HG03460 (cell line): Measurements from ENCODE around the gene RNPEP.
"Not testable (repeated sequence)": the region's sequence is repeated elsewhere in the genome, so short reads cannot be mapped to it uniquely, and the experiment has no call there.

Experiments used
- ATAC-seq: cut with Tn5 transposase; IDR thresholded peaks from one replicate; pipeline ENCODE4 v1.9.1; 2021; ENCODE audit not compliant: unreplicated experiment

The RNPEP gene

DNA sequence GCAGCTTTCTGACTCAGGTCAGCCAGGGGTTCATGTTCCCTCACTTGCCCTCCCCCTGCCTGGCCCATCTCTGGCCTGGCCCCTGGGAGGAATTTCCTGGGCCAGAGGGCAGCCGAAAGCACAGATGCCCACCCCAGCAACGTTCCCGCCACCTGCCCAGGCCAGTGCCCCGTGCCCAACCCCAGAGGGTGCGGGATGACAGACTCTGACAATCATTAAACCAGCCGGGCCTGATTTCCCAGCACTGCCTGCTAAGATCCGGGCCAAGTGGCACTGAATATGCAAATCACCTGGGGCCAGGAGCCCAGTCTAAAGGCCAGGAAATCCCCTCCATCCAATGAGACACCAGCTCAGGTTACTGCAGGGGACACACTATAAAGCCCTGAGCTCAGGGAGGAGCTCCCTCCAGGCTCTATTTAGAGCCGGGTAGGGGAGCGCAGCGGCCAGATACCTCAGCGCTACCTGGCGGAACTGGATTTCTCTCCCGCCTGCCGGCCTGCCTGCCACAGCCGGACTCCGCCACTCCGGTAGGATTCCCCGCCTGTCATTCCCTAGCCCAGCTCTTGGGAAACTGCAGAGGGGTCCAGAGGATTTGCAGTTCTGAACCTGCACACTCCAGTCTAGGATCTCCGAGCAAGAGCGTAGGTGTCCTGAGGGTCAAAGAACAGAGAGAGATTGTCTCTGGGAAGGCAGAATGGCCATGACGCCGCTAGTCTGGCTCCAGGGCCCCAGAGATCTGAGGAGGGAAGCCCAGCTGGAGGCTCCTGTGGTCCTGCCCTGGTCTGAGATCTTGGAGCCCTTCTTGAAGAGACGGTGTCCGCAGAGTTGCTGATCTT is 27.9 kb downstream of the RNPEP start, which contains the start of gene ELF3:
Gene ELF3 (plus strand): TSS at position 408 of the 836 bp plus-strand sequence. CDS start 550 bp downstream, outside the sequence.
- peak; percentile 85 for ATAC-seq

DNA sequence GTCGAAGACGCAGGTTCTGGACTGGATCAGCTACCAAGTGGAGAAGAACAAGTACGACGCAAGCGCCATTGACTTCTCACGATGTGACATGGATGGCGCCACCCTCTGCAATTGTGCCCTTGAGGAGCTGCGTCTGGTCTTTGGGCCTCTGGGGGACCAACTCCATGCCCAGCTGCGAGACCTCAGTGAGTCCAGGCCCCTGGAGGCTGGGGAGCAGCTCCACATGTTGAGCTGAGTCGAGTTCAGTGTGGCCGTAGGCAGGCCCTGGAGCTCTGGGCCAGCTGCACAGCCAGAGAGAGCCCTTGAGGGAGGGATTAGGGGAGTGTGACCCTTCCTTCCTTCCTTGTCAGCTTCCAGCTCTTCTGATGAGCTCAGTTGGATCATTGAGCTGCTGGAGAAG is 29.5 kb downstream of the RNPEP start:
- ATAC-seq: no peak

DNA sequence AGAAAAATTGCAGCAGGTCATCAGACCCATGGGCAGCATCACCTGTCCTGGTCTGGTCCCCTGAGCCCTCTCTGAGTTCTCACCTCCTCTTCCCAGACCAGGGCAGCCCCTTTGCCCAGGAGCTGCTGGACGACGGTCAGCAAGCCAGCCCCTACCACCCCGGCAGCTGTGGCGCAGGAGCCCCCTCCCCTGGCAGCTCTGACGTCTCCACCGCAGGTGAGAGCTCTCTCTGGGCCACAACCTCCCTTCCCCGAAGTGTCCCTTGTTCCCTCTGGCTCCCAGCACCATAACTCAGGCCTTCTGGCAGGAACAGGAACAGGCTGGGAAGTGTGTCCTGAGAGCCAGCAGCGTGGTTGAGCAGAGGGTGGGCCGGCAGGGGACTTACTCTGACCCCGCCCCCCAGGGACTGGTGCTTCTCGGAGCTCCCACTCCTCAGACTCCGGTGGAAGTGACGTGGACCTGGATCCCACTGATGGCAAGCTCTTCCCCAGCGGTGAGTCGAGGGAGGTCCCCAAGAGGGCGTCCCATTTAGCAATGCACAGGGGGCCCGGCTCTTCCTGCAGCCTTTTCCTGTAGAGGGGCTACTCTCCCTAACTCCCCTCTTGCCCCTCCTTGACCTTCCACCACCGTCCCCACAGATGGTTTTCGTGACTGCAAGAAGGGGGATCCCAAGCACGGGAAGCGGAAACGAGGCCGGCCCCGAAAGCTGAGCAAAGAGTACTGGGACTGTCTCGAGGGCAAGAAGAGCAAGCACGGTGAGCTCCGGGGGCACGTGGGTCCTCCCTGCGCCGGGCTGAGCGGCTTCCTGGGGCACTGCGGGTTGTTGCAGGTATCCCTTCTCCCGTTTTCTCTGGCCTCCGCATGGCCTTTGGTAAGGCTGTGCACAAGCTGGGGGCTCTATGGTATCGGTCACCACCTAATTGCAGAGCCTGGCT is 30.4 kb downstream of the RNPEP start:
- no peak for ATAC-seq

DNA sequence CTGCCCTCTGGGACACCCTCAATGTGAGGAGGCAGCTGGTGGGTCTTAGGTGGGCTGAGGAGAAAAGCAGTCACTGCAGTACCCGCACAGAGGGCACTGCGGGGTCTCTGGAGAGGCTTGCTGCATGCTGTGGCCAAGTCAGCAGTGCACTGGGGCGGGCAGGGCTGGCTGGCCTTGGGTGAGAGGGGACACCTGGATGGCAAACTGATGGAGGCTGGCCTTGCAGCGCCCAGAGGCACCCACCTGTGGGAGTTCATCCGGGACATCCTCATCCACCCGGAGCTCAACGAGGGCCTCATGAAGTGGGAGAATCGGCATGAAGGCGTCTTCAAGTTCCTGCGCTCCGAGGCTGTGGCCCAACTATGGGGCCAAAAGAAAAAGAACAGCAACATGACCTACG is 31.2 kb downstream of the RNPEP start:
- no peak for ATAC-seq

DNA sequence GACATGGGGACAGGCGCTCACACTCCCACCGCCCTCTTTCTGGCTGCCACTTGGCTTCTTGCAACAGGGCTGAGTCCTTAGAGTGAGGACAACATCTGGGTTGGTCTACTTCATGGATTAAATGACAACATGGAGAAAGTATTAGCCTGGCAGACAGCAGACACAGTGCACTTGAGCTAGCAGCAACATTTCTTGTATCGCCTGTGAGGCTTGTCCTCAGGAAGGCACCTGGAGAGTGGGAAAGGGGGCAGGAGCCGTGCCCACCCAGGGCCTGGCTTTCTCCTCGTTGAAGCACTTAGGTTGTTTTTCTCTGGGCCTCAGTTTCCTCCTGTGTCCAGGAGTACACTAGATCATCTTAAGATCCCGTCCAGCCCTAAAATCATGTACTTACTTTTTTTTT is 31.6 kb downstream of the RNPEP start:
- ATAC-seq: no peak

DNA sequence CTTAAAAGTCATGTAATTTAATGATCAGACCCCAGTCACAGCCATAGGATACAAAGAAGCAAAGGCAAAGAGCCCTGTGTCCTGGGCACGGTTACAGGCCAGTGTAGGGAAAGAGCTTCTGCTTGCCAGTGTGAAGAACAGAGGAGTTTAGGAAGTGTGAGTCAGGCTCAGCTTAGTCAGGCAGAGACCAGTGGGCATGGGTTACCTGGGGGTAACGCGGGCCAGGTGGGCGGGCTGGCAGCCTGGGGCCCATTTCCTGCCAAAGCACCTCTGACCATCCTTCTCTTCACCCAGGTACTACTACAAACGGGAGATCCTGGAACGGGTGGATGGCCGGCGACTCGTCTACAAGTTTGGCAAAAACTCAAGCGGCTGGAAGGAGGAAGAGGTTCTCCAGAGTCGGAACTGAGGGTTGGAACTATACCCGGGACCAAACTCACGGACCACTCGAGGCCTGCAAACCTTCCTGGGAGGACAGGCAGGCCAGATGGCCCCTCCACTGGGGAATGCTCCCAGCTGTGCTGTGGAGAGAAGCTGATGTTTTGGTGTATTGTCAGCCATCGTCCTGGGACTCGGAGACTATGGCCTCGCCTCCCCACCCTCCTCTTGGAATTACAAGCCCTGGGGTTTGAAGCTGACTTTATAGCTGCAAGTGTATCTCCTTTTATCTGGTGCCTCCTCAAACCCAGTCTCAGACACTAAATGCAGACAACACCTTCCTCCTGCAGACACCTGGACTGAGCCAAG is 32.6 kb downstream of the RNPEP start:
- no peak for ATAC-seq

DNA sequence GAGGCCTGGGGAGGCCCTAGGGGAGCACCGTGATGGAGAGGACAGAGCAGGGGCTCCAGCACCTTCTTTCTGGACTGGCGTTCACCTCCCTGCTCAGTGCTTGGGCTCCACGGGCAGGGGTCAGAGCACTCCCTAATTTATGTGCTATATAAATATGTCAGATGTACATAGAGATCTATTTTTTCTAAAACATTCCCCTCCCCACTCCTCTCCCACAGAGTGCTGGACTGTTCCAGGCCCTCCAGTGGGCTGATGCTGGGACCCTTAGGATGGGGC is 33.2 kb downstream of the RNPEP start:
- no peak for ATAC-seq

DNA sequence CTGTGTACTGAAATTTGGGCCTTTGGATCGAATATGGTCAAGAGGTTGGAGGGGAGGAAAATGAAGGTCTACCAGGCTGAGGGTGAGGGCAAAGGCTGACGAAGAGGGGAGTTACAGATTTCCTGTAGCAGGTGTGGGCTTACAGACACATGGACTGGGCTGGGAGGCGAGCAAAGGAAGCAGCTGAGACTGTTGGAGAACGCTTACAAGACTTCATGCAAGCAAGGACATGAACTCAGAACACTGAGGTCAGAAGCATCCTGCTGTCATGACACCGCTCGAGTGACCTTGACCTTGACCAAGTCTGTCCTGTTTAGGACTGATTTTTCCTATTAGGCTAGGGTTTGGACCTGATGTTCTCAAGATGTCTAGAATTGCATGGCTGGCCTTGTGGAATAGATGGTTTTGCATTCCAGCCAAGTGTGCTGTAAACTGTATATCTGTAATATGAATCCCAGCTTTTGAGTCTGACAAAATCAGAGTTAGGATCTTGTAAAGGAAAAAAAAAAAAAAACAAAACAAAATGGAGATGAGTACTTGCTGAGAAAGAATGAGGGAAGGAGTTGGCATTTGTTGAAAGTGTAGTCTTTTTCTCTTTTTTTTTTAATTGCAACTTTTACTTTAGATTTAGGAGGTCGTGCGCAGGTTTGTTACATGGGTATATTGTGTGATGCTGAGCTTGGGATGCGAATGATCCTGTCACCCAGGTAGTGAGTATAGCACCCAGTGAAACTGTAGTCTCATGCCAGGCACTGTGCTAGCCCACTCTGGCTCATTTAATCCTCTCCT is 33.8 kb downstream of the RNPEP start:
- no peak for ATAC-seq

DNA sequence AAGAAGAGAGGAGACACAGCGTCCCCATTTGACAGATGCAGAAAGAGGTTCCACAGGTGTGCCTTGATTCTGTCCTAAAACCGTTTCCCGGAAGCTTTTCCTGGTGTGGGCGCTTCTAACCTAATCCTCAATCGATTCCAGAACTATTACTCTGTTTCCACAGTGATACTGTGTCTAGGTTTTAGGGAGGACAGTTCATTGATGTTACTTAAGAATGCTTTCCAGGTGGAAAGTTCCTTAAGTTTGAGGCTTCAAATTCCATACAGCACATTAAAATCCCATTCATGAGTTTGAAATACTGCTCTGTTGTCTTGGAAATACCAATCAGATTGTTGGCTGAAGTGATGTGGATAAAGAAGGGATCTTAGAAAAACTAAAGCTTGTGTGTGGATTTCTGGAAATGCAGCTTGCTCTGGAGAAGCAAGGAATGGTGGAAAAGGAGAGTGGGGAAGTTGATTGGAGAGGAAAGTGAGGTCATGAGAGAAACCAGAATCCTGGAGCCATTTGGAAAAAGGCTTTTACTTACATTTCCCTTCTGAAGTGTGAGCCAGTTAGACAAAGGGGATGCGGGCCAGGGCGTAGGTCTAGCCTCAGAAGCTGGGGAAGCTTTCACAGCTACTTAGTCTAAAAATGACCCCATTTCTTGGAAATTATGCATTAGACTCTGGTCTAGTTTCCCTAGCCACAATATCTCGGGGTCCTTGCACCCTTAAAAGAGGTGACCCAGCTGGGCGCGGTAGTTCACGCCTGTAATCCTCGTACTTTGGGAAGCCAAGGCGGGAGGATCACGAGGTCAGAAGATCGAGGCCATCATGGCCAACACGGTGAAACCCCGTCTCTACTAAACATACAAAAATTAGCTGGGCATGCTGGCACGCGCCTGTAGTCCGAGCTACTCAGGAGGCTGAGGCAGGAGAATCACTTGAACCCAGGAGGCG is 34.6 kb downstream of the RNPEP start:
- no peak for ATAC-seq

DNA sequence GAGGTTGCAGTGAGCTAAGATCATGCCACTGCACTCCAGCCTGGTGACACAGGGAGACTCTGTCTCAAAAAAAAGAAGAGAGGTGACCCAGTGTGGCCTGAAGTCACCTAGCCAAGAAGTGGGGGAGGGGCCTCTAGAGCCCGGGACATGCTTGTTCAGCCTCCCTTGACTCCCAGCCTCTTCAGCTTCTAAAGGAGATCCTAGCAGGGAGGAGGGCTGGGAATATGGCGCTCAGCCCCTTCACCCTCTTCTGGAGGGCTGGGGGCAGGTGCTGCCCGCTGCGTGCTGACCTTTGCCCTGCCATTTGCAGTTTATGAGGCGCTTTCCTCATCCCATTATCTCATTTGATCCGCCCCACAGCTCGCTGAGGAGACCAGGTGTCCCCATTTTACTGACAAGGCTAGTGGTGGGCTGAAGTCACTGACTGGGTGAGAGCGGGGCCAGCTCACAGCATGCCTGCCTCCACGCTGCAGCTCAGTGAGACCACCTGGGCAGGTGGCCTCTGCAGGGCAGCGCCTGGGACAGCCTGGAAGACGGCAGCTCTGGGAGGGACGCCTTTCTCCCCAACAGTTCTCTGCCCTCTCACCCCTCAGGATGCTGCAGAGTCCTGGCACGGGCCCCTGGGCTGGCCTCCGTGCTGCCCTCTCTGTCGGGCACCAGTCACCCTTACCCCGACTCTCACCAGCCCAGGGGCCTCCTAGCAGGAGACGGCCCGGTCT is 35.5 kb downstream of the RNPEP start:
- ATAC-seq: no peak

DNA sequence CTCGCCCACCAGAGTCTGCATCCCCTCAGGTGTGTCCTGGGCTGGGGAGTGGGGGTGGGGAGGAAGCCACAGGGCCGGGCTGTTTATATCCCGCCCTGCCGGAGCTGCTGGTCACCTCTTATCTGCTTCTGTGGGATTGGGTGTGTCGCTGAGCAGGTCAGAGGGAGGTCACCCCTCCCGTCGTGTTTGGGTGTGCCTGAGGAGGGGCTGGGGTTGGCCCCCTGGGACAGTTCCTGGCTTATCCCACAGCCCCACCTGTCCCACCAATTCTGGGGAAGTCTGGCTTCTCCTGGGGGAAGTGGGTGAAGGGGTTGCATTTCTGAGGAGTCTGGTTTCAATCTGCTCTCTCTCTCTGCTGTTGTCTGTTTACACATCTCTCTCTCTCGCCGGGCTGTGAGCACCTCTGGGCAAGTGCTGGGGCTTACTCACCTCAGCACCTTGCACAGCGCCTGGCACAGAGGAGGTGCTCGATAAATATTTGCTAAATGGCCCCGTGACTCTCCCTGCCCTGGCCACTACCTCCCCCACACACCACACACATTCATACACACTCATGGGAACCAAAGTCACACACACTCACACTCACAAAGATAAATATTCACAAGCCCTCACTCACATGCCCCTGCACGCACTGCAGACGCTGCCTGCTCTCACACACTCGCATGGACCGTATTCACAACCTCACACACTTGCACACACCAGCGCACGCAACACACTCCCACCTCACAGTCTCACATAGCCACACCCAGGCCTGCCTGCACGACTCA is 36.2 kb downstream of the RNPEP start:
- no peak for ATAC-seq

DNA sequence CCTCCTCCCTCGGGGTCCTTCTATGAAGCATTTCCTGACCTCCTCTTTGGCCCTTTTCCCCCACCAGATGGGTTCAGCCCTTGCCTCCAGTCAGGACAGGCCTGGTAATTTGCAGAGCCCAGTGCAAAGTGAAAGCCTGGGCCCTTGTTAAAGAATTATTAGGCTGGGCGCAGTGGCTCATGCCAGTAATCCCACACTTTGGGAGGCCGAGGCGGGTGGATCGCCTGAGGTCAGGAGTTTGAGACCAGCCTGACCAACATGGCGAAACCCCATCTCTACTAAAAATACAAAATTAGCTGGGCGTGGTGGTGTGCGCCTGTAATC is 36.7 kb downstream of the RNPEP start:
- not testable (repeated sequence) for ATAC-seq

DNA sequence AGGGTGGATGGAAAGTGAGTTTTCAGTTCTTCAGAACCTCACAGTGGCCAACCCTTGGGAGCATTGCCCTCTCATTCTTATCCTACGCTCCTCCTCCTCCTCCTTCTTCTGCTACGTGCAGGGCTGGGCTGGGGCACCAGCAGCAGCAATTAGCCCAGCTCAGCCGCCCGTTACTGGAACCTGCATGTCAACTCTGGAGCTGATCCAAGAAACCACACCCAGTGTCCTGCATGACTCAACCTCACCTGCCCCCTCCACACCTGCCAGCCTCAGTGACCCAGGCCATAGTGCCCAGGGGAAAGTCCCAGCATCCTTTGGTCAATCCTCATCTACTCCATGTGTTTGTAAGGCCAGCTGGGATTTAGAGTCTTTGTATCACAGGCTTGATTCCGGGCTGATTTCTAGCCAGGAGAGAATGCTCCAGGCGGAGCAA is 40.6 kb downstream of the RNPEP start:
- ATAC-seq: no peak

DNA sequence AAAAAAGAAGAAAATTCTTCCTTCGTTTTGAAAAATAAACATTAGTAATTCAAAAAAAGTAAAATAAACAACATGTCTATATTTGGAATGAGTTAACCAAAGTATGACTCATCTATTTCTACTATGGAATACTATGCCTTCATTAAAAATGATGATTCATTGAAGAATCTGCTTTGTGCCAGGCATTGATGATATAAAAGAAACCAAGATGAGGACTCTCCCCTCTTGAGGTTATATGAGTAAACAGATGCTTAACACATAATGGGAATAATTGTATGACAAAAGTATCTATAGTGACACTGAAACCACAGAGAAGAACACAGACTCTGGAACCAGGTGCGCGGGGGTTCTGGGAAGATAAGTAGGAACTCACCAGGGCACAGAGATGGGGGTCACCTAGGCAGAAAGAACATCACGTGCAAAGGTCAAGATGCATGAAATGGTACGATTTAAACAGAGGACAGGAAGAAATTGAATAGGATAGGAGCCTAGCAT is 46.8 kb downstream of the RNPEP start:
- ATAC-seq: no peak

DNA sequence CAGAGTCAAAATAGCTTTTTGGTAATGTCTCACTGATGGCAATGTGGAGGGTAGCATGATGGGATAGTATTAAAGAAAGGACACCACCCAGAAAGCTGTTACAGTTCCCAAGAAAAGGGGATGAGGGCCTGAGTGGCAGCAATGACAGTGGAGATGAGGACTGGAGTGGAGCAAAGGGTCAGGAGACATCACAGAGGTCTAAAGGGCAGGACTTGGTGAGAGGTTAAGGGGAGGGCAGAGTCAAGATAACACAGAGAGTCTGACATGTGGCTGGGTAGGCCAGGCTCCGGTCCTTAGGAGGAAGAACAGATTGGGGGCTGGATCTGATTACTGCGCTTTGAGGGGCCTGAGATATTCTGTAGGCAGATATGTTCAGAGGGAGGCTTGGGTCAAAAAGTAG is 47.3 kb downstream of the RNPEP start:
- no peak for ATAC-seq

DNA sequence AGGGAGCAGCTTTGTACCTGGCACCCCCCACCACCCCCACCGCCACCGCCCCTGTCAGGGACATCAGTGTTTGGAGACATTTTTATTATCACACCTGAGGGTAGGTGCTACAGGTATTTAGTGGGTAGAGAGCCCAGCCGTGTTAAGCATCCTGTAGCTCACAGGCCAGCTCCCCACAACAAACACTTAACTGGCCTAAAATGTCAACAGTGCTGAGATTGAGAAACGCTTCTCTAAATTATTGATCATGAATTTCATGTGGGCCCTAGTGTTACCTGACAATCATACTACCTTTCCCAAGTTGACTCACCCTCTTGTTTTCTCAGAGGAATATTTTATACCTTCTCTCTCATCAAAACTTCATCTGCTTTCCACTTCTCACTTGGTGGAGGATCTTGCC is 49.3 kb downstream of the RNPEP start:
- ATAC-seq: no peak

DNA sequence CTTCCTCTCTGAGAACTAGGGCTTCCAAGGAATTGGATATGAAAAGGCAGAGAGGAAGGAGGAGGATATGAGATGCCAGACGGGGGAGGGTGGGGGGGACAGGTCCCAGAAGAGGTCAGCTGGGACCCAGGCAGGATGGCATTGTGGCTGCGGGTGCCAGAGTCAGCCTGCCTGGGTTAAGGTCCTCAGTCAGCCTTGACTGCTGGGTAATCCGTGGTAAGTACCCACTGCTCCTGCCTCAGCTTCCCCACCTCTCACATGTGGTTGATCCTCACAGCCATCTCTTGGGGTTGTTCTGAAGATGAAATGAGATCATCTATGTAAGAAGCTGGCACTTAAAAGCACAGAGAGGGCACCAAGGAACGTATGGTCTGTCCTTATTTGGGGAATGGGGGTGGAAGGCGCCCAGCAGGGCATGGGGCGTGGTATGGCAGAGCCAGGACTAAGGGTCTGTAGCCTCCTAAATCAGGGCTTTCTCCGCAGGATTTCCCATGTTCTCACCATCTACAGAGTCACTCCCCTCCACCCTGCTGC is 51.8 kb downstream of the RNPEP start:
- no peak for ATAC-seq
